ENCODE results near the gene SAFB2.

DNA sequence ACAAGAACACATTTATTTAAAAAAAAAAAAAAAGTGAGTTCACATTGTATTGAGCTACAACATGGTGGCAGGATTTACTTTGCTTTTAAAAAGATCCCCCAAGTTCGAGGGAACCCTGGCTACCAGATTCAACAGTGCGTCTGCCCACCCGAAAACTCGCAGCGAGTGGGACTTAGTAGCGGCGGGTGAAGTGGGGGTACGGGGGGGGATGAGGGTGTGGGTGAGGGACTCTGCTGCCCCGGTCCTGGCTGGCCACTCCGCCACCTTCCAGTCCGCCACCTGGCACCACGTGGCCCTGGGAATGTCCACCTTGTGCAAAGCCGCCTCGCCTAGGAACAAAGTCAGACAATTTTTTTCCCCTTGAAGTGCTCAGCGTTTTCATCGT, 35.5 kb downstream of the SAFB2 start:
- TF ChIP-seq, protein P1, sequence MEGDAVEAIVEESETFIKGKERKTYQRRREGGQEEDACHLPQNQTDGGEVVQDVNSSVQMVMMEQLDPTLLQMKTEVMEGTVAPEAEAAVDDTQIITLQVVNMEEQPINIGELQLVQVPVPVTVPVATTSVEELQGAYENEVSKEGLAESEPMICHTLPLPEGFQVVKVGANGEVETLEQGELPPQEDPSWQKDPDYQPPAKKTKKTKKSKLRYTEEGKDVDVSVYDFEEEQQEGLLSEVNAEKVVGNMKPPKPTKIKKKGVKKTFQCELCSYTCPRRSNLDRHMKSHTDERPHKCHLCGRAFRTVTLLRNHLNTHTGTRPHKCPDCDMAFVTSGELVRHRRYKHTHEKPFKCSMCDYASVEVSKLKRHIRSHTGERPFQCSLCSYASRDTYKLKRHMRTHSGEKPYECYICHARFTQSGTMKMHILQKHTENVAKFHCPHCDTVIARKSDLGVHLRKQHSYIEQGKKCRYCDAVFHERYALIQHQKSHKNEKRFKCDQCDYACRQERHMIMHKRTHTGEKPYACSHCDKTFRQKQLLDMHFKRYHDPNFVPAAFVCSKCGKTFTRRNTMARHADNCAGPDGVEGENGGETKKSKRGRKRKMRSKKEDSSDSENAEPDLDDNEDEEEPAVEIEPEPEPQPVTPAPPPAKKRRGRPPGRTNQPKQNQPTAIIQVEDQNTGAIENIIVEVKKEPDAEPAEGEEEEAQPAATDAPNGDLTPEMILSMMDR (IDR thresholded peaks at IDR 0.05 in 4 of 5, conservative IDR thresholded peaks at IDR 0.05 in 1 of 5), result no peak
- no peak for TF ChIP-seq POLR2A (IDR thresholded peaks at IDR 0.05)
